Testis (tissue), 3 donors: ENCODE data around the gene MAPKBP1. TPM values are rescaled to one million over a fixed set of nuclear protein-coding genes. Genes with fewer than 3 reads are reported as not detected.

Experiments used
- DNase-seq: peaks from one replicate; pipeline ENCODE4 v3.0.0-alpha.2; 2019
- H3K27ac ChIP-seq, 2 donors: fragments of 200-600 bp; sonication (generic); one replicate each; pipeline ENCODE4 v1.5.1; 2019
- H3K27me3 ChIP-seq: fragments of 200-600 bp; sonication (generic); one replicate; pipeline ENCODE4 v1.5.1; 2019
- H3K36me3 ChIP-seq: fragments of 200-600 bp; sonication (generic); one replicate; pipeline ENCODE4 v1.5.1; 2017; ENCODE audit warnings: low read depth; ENCODE audit errors: missing control alignments
- H3K4me1 ChIP-seq: fragments of 200-600 bp; sonication (generic); one replicate; pipeline ENCODE4 v1.5.1; 2019
- H3K4me3 ChIP-seq, 2 donors: fragments of 200-600 bp; sonication (generic); one replicate each; pipeline ENCODE4 v1.5.1; 2017 to 2019
- H3K9me3 ChIP-seq: fragments of 200-600 bp; sonication (generic); one replicate; pipeline ENCODE4 v1.5.1; 2017
- CTCF ChIP-seq, 3 experiments: fragments of 450-650 bp in 2 of 3; fragments of 200-600 bp in 1 of 3; sonication (generic) in 1 of 3; IDR thresholded peaks; one replicate each; pipeline ENCODE4 v1.5.1; 2016 to 2019; ENCODE audit warnings: antibody characterized with exemption in 3 of 3, mild to moderate bottlenecking in 2 of 3, moderate library complexity in 1 of 3
- POLR2A ChIP-seq: fragments of 450-650 bp; IDR thresholded peaks from one replicate; pipeline ENCODE4 v1.6.1; 2017; ENCODE audit warnings: antibody characterized with exemption, mild to moderate bottlenecking, moderate library complexity
- WGBS, 2 donors: methylation state at CpG; one replicate each; pipeline ENCODE4 v1.1.5; 2018; 5-methylcytosine and 5-hydroxymethylcytosine counted together
- intact Hi-C: fragments of 100-400 bp; cut with DNase I; formaldehyde crosslinking; loops from one replicate; pipeline ENCODE4 v1.15.1; 2023; ENCODE audit warnings: low total_unique reads
- polyA plus RNA-seq: library from polyadenylated mRNA; stranded (reverse); fragments of 350-450 nt; fragmentation: Illumina TruSeq; extraction: RNeasy Lipid Tissue Mini Kit (QIAGEN cat#74804); gene quantifications from one replicate; pipeline ENCODE4 v1.2.3, GENCODE V29; 2014; ENCODE audit warnings: low read depth, low replicate concordance; ENCODE audit not compliant: insufficient read depth
- total RNA-seq, 2 donors: library from RNA; depleted of rRNA; stranded (reverse); fragments of >200 nt; gene quantifications; one replicate each; pipeline ENCODE4 v1.2.3, GENCODE V29; 2016

The MAPKBP1 gene
- total and polyA plus RNA-seq, 3 donors from 2014 or later, result 76.2 to 159 (median 156) TPM

DNA sequence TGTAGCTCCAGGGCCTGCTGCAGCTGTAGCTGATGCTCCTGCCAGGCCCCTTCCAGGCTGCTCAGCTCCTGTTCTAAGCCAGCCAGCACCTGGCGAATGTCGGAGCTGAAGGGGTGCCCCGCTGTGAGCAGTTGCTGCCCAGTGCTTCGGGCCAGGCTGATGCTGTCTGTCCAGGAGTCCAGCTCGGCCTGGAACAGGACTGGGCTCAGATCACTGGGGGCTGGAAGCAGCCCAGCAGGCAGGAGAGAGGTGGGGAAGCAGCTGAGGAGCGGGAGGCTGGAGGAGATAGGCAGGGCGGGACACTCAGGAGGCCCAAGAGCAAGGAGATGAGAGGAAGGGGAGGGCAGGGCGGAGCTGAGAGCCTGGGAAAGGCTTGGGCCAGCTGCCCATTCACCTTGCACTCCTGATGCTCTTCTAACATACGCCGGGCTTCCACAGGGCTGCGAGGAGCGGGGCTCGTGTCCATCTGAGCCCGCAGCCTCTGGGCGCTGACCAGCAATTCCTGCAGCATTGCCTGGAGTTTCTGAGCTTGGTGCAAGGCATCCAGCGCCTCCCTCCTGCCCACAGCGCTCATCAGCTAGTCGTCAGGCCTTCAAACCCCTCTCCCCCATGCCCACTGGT is 87.6 kb downstream of the MAPKBP1 start:
- H3K27me3 ChIP-seq, result no peaks in the 10 kb centered on the region
- no peak for TF ChIP-seq POLR2A
- TF ChIP-seq CTCF (IDR thresholded peaks at IDR 0.05), result no peak
- H3K36me3 ChIP-seq, result no peaks in the 10 kb centered on the region
- H3K4me3 ChIP-seq, result no peak overlapping the region
- no peak for DNase-seq
- no peak overlapping the region for H3K27ac ChIP-seq
- H3K4me1 ChIP-seq, result no peaks in the 10 kb centered on the region
- no peaks in the 10 kb centered on the region for H3K9me3 ChIP-seq
- intact Hi-C loops, result no loop called here
- WGBS, 2 donors, result 88 to 92% methylated on average over 17 to 18 of the region's 18 CpGs

DNA sequence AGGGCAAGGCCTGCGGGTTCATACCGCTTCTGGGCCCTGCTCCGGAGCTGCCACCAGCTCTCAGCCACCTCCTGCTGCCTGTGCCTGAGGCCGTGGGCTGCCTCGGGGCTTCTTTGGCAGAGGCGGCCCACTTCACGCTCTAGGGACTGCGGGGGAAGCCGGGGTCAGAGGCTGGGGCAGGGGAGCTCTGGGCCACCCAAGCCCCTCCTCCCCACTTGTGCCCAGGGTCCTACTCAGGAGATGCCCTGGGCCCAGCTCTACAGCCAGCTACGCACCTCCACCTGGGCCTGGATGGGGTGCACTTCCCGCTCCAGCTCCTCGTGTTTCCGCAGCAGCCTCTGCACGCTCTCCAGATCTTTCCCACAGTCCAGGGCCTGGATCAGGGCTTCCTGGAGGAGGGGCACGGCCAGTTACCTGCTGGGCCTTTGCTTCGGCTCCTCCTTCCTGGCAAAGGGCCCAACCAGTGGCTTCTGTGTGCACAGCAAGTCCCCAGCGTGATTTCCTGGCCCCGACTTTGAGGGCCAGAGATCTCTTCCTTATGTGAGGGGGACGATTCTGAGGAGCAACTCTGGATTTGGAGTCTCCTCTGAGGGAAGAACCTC is 88.3 kb downstream of the MAPKBP1 start:
- no peaks in the 10 kb centered on the region for H3K36me3 ChIP-seq
- WGBS, 2 donors, result 85 to 91% methylated on average over 10 to 19 of the region's 19 CpGs
- no peak overlapping the region for H3K27ac ChIP-seq
- H3K4me1 ChIP-seq, result no peaks in the 10 kb centered on the region
- no peaks in the 10 kb centered on the region for H3K27me3 ChIP-seq
- TF ChIP-seq CTCF (IDR thresholded peaks at IDR 0.05) (no peak), POLR2A (no peak)
- H3K9me3 ChIP-seq, result no peaks in the 10 kb centered on the region
- intact Hi-C loops, result no loop called here
- no peak overlapping the region for H3K4me3 ChIP-seq
- no peak for DNase-seq

- Histone ChIP-seq H3K27me3 (no peaks in the 10 kb centered on the region), H3K4me1 (no peaks in the 10 kb centered on the region), H3K4me3 (no peak overlapping the region), H3K9me3 (no peaks in the 10 kb centered on the region), H3K27ac (no peak overlapping the region), H3K36me3 (no peaks in the 10 kb centered on the region)
- TF ChIP-seq POLR2A (no peak), CTCF (IDR thresholded peaks at IDR 0.05) (no peak)
- 85 to 94% methylated on average over 16 to 18 of the region's 18 CpGs for WGBS, 2 donors
- intact Hi-C loops, result no loop called here
- DNase-seq, result no peak
Measured at GRCh38 chr15:41865490-41866055, 91.3 kb downstream of the MAPKBP1 start.

DNA sequence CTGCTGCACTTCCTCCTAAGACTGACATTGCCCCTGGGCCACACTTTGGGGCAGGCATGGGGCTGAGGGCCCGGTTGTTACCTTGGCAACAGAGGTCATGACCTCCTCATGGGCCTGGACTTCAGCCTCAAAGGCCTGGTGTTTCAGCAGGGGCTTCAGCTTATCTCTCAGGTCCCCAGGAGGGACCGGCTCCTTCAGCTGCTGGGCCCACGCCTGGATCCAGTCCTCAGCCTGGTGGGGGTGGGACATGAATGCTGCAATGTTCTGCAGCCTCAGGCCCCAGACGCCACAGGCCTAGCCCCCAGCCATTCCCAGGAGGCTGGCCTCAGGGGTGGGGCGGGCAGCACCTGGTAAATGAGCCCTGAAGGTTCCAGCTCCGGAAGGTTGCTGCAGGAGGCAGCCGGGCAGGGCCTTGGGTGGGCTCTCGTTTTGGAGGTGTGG is 92.0 kb downstream of the MAPKBP1 start:
- H3K27me3 ChIP-seq, result no peaks in the 10 kb centered on the region
- no peak overlapping the region for H3K4me3 ChIP-seq
- H3K27ac ChIP-seq, result no peak overlapping the region
- intact Hi-C loops, result no loop called here
- TF ChIP-seq CTCF (IDR thresholded peaks at IDR 0.05), result no peak
- WGBS, 2 donors, result 82 to 89% methylated on average over 5 to 8 of the region's 8 CpGs
- H3K4me1 ChIP-seq, result no peaks in the 10 kb centered on the region
- DNase-seq, result no peak
- no peaks in the 10 kb centered on the region for H3K9me3 ChIP-seq
- H3K36me3 ChIP-seq, result no peaks in the 10 kb centered on the region
